Natural killer cell (primary cell): Measurements from ENCODE around the gene POLK. TPM values are rescaled to one million over a fixed set of nuclear protein-coding genes. Genes with fewer than 3 reads are reported as not detected.
A peak's percentile ranks its signal among the peaks of the same experiment; 100 is the strongest.

Experiments
- ATAC-seq, 3 donors: fragments of 150-1000 bp in 2 of 3; fragments of 200-7000 bp in 1 of 3; cut with Tn5 transposase; 1 replicate in 1 of 3; 2 replicates in 2 of 3; pipeline ENCODE4 v1.10.0; 2021; ENCODE audit warnings: mild to moderate bottlenecking in 2 of 3, moderate library complexity in 2 of 3
- DNase-seq, 2 donors: peaks; one replicate each; pipeline versions ENCODE4 v3.0.0 to v3.0.0-alpha.2; 2013 to 2021; ENCODE audit warnings: mixed read lengths in 1 of 2
- H3K27ac ChIP-seq: one replicate; pipeline ENCODE4 v1.5.1; 2013; ENCODE audit warnings: mild to moderate bottlenecking, low read length
- H3K27me3 ChIP-seq: one replicate; pipeline ENCODE4 v1.6.1; 2013; ENCODE audit warnings: low read length; ENCODE audit not compliant: control insufficient read depth, insufficient read depth
- H3K36me3 ChIP-seq: one replicate; pipeline ENCODE4 v1.6.1; 2013; ENCODE audit warnings: low read length; ENCODE audit not compliant: control insufficient read depth, insufficient read depth
- H3K4me1 ChIP-seq: one replicate; pipeline ENCODE4 v1.6.1; 2013; ENCODE audit warnings: low read length; ENCODE audit not compliant: control insufficient read depth, insufficient read depth
- H3K4me3 ChIP-seq: one replicate; pipeline ENCODE4 v1.5.1; 2013; ENCODE audit warnings: low read length
- H3K9me3 ChIP-seq: one replicate; pipeline ENCODE4 v1.6.1; 2013; ENCODE audit warnings: low read length; ENCODE audit not compliant: control insufficient read depth, insufficient read depth
- H3K27ac Mint-ChIP-seq, 2 donors: one replicate each; pipeline ENCODE4 v1.8.0; 2022; ENCODE audit warnings: mild to moderate bottlenecking in 2 of 2, mixed read lengths in 2 of 2, moderate library complexity in 1 of 2
- H3K27me3 Mint-ChIP-seq, 2 donors: one replicate each; pipeline ENCODE4 v1.8.0; 2022; ENCODE audit warnings: low read depth in 2 of 2, mixed read lengths in 2 of 2
- H3K36me3 Mint-ChIP-seq: one replicate; pipeline ENCODE4 v1.8.0; 2022; ENCODE audit warnings: mixed read lengths
- H3K4me1 Mint-ChIP-seq, 2 donors: one replicate each; pipeline ENCODE4 v1.8.0; 2022; ENCODE audit warnings: mixed read lengths in 2 of 2
- H3K4me3 Mint-ChIP-seq: one replicate; pipeline ENCODE4 v1.8.0; 2022; ENCODE audit warnings: mild to moderate bottlenecking, moderate library complexity, mixed read lengths
- H3K9me3 Mint-ChIP-seq, 2 donors: one replicate each; pipeline ENCODE4 v1.8.0; 2022; ENCODE audit warnings: mixed read lengths in 2 of 2
- WGBS: methylation state at CpG from one replicate; pipeline ENCODE4 v1.1.7; 2013; ENCODE audit warnings: missing lambda C conversion rate; ENCODE audit not compliant: insufficient coverage; 5-methylcytosine and 5-hydroxymethylcytosine counted together
- intact Hi-C: fragments of 100-400 bp; cut with micrococcal nuclease; formaldehyde crosslinking; loops from one replicate; pipeline ENCODE4 v1.14.2; 2022
- total RNA-seq, 4 donors: library from RNA; stranded (reverse); fragments of 120-200 nt in 1 of 4; gene quantifications; one replicate each; pipeline versions ENCODE4 v1.2.3 to v1.2.4, GENCODE V29; 2013 to 2022
- TF ChIP-seq, protein P1 (sequence below): fragments of 200-600 bp; IDR thresholded peaks from one replicate; pipeline ENCODE4 v1.8.0; 2022; ENCODE audit warnings: antibody characterized with exemption

Gene POLK
- total RNA-seq, 3 donors from 2014 or later (not counting 1 experiment from before 2014, with no cell fraction given) = 16.8 to 21.5 (median 21.4) TPM

DNA sequence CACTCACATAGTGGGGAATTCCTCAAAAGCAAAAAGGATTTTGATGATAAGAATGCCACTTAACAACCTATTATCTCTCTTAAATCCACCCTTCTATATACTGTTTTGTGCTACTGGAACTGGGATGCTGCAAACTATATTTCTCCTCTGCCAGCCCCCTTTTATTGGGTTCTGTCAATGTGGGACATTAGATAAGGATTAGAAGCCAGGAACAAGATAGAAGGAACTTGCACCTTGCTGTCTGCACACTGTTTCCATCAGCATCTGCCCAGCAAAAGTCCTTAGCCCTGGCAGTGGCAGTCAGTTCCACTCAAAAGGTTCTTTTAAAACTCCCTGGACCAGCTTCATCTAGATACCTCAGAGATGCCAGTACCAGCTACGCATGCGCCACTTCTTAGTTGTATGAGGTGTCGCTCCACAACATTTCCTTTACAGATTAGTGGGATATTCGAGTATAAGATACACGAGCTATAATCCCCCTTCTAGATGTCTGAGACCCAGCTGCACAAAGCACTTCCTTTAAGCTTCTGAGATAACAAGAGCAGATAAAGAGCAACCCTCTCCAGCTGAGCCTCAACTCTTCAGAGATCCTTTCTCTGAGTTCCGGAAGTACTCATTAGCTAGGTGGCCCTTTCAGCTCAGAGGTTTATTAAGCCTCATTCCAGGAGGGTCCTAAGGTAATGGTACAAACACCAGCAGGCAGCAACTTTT is 45.5 kb upstream of the POLK start:
- Mint-ChIP-seq H3K27ac (no peak overlapping the region), H3K36me3 (peaks cover 27% of the 10 kb centered on the region), H3K27me3 (no peaks in the 10 kb centered on the region), H3K4me3 (no peak overlapping the region), H3K4me1 (peaks cover 54 to 65% of the 10 kb centered on the region in 2 donors), H3K9me3 (peaks cover 8 to 17% of the 10 kb centered on the region in 2 donors)
- H3K4me1 ChIP-seq = peaks cover 2% of the 10 kb centered on the region
- 91% methylated on average over 5 of the region's 6 CpGs for WGBS
- TF ChIP-seq, protein P1, sequence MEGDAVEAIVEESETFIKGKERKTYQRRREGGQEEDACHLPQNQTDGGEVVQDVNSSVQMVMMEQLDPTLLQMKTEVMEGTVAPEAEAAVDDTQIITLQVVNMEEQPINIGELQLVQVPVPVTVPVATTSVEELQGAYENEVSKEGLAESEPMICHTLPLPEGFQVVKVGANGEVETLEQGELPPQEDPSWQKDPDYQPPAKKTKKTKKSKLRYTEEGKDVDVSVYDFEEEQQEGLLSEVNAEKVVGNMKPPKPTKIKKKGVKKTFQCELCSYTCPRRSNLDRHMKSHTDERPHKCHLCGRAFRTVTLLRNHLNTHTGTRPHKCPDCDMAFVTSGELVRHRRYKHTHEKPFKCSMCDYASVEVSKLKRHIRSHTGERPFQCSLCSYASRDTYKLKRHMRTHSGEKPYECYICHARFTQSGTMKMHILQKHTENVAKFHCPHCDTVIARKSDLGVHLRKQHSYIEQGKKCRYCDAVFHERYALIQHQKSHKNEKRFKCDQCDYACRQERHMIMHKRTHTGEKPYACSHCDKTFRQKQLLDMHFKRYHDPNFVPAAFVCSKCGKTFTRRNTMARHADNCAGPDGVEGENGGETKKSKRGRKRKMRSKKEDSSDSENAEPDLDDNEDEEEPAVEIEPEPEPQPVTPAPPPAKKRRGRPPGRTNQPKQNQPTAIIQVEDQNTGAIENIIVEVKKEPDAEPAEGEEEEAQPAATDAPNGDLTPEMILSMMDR = no peak
- no peaks in the 10 kb centered on the region for H3K36me3 ChIP-seq
- no peak overlapping the region for H3K27ac ChIP-seq
- peaks cover 6% of the 10 kb centered on the region for H3K9me3 ChIP-seq
- H3K27me3 ChIP-seq = no peaks in the 10 kb centered on the region
- intact Hi-C loops = no loop called here
- DNase-seq (peak in 1 of 2 donors; percentile 4), ATAC-seq (no peak)
- H3K4me3 ChIP-seq = no peak overlapping the region

DNA sequence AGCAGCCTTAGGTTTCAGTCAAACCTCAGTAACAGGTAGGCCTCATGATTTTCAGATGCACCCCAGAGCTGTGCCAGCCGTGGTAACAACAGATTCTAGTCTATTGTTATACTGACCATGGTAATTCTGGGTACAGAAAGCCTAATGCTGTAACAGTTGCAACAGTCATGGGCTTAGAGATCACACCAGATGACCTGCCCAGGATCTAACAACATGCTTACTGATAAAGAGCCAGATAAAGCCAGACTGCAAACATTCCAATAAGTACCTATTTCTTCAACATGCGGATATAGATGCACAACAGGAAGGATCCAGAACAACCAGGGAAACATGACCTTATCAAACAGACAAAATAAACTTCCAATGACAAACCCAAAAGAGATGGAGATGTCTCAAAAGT is 43.1 kb upstream of the POLK start:
- Mint-ChIP-seq H3K27me3 (no peaks in the 10 kb centered on the region), H3K4me3 (no peak overlapping the region), H3K9me3 (peaks cover 8 to 17% of the 10 kb centered on the region in 2 donors), H3K27ac (no peak overlapping the region), H3K36me3 (peaks cover 27% of the 10 kb centered on the region), H3K4me1 (peaks cover 48 to 56% of the 10 kb centered on the region in 2 donors)
- H3K27me3 ChIP-seq = no peaks in the 10 kb centered on the region
- peaks cover 6% of the 10 kb centered on the region for H3K9me3 ChIP-seq
- no peaks in the 10 kb centered on the region for H3K4me1 ChIP-seq
- H3K4me3 ChIP-seq = no peak overlapping the region
- intact Hi-C loops = no loop called here
- 98% methylated on average over 2 of the region's 2 CpGs for WGBS
- H3K36me3 ChIP-seq = no peaks in the 10 kb centered on the region
- ATAC-seq = no peak
- H3K27ac ChIP-seq = no peak overlapping the region
- TF ChIP-seq, protein P1 = no peak
- no peak for DNase-seq

DNA sequence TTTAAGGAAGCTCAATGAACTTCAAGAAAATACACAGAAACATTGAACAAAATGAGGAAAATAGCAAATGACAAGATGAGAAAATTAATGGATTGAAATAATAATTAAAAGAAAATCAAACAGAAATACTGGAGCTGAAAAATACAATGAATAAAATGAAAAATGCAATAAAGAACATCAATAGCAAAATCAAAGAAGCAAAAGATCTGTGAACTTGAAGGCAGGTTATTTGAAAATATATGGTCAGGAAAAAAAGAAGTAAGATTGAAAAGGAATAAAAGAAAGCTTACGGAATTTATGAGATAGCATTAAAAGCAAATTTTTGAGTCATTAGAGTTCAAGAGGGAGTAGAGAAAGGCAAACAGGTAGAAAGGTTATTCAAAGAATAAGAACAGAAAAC is 42.7 kb upstream of the POLK start:
- WGBS = 92% methylated on average over 1 of the region's 1 CpG
- Mint-ChIP-seq H3K36me3 (peaks cover 27% of the 10 kb centered on the region), H3K9me3 (peaks cover 8 to 17% of the 10 kb centered on the region in 2 donors), H3K4me3 (no peak overlapping the region), H3K4me1 (peaks cover 45 to 53% of the 10 kb centered on the region in 2 donors), H3K27me3 (no peaks in the 10 kb centered on the region), H3K27ac (no peak overlapping the region)
- no peak for ATAC-seq
- intact Hi-C loops = no loop called here
- Histone ChIP-seq H3K4me1 (no peaks in the 10 kb centered on the region), H3K36me3 (no peaks in the 10 kb centered on the region), H3K27me3 (no peaks in the 10 kb centered on the region), H3K9me3 (peaks cover 6% of the 10 kb centered on the region), H3K4me3 (no peak overlapping the region), H3K27ac (no peak overlapping the region)
- no peak for DNase-seq
- TF ChIP-seq, protein P1 = no peak

DNA sequence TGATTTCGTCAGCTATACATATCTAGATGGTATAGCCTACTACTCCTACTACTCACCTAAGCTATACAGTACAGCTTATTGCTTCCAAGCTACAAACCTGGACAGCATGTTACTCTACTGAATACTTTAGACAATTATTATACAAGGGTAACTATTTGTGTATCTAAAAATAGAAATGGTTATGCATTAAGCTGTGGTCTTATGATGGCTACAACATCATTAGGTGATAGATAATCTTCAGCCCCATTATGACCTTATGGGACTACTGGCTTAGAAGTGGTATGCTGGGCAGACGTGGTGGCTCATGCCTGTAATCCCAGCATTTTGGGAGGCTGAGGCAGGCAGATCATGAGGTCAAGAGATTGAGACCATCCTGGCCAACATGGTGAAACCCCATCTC is 40.5 kb upstream of the POLK start:
- ATAC-seq (no peak), DNase-seq (no peak)
- TF ChIP-seq, protein P1 = no peak
- Histone ChIP-seq H3K9me3 (peaks cover 6% of the 10 kb centered on the region), H3K4me3 (no peak overlapping the region), H3K4me1 (no peaks in the 10 kb centered on the region), H3K27me3 (no peaks in the 10 kb centered on the region), H3K36me3 (no peaks in the 10 kb centered on the region), H3K27ac (no peak overlapping the region)
- Mint-ChIP-seq H3K4me1 (peaks cover 27 to 48% of the 10 kb centered on the region in 2 donors), H3K4me3 (no peak overlapping the region), H3K27me3 (no peaks in the 10 kb centered on the region), H3K9me3 (peaks cover 8 to 17% of the 10 kb centered on the region in 2 donors), H3K27ac (no peak overlapping the region), H3K36me3 (peaks cover 27% of the 10 kb centered on the region)
- intact Hi-C loops = no loop called here
- 100% methylated on average over 1 of the region's 2 CpGs for WGBS
